Measurements from ENCODE around the gene PPP2R2D. TPM values are rescaled to one million over a fixed set of nuclear protein-coding genes. Genes with fewer than 3 reads are reported as not detected.

The PPP2R2D gene
- total RNA-seq, 1 experiment from 2014 or later = 23.7 TPM

DNA sequence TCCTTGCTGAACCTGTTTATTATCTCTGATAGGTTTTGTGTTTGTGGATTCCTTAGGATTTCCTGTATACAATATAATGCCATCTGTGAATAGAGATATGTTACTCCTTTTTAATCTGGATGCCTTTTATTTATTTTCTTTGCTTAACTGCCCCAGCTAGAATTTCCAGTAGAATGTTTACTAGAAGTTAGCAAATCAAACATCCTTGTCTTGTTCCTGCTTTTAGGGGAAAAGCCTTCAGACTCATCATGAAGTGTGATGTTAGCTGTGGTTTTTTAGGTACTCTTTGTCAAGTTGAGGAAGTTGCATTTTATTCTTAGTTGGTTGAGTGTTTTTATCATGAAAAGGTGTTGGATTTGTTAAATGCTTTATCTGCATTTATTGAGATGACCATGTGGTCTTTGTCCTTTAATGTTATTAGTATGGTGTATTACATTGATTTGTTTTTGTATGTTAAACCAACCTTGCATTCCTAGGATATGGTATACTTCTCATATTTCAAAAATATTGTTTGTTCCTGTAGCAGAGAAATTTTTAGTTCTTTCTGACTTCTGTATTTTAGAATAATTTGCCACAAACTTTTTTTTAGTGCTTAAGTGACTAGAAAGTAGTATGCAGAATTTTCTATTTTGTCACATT is 24.3 kb downstream of the PPP2R2D start:
- no peak for DNase-seq
- BruUV-seq (replicated peaks) = no TSS peak
- peaks cover 8% of the 10 kb centered on the region for H3K4me1 Mint-ChIP-seq (ENCODE audit: low read depth, unreplicated experiment)
- CTCF ChIA-PET = no interaction called here
- peaks cover 3% of the 10 kb centered on the region for H3K9me3 Mint-ChIP-seq (ENCODE audit: low read depth, unreplicated experiment)
- no peaks in the 10 kb centered on the region for H3K36me3 Mint-ChIP-seq (ENCODE audit: insufficient read depth, unreplicated experiment)
- TF ChIP-seq, protein P1, sequence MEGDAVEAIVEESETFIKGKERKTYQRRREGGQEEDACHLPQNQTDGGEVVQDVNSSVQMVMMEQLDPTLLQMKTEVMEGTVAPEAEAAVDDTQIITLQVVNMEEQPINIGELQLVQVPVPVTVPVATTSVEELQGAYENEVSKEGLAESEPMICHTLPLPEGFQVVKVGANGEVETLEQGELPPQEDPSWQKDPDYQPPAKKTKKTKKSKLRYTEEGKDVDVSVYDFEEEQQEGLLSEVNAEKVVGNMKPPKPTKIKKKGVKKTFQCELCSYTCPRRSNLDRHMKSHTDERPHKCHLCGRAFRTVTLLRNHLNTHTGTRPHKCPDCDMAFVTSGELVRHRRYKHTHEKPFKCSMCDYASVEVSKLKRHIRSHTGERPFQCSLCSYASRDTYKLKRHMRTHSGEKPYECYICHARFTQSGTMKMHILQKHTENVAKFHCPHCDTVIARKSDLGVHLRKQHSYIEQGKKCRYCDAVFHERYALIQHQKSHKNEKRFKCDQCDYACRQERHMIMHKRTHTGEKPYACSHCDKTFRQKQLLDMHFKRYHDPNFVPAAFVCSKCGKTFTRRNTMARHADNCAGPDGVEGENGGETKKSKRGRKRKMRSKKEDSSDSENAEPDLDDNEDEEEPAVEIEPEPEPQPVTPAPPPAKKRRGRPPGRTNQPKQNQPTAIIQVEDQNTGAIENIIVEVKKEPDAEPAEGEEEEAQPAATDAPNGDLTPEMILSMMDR (IDR thresholded peaks at IDR 0.05; ENCODE audit: unreplicated experiment) = no peak
- H3K27ac Mint-ChIP-seq (ENCODE audit: unreplicated experiment) = no peak overlapping the region
- no peaks in the 10 kb centered on the region for H3K27me3 Mint-ChIP-seq (ENCODE audit: unreplicated experiment)
- intact Hi-C loops (cut with micrococcal nuclease; ENCODE audit: unreplicated experiment) = no loop called here
- no peak overlapping the region for H3K4me3 Mint-ChIP-seq (ENCODE audit: low read depth, unreplicated experiment)

DNA sequence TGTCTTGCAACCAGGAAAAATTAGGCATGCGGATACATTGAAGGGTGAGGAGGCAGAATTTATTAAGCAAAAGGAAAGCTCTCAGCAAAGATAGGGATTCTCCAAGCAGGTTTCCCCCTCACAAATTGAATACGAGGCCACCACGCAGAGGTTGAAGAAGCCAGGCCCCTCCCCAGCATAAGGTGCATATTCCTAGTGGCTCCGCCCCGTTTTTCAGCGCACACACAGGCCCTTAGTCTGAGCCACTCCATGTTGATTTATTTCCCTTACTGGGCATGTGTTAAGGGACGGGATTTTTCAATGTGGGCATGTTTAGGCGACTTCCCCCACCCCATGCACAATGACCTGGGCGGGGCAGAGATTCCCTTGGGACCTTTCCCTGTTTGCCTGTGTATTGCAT is 24.9 kb downstream of the PPP2R2D start:
- peaks cover 8% of the 10 kb centered on the region for H3K4me1 Mint-ChIP-seq (ENCODE audit: low read depth, unreplicated experiment)
- peaks cover 3% of the 10 kb centered on the region for H3K9me3 Mint-ChIP-seq (ENCODE audit: low read depth, unreplicated experiment)
- CTCF ChIA-PET = no interaction called here
- no peak for DNase-seq
- H3K27ac Mint-ChIP-seq (ENCODE audit: unreplicated experiment) = no peak overlapping the region
- BruUV-seq (replicated peaks) = no TSS peak
- TF ChIP-seq, protein P1 (IDR thresholded peaks at IDR 0.05; ENCODE audit: unreplicated experiment) = no peak
- H3K36me3 Mint-ChIP-seq (ENCODE audit: insufficient read depth, unreplicated experiment) = no peaks in the 10 kb centered on the region
- no peaks in the 10 kb centered on the region for H3K27me3 Mint-ChIP-seq (ENCODE audit: unreplicated experiment)
- intact Hi-C loops (cut with micrococcal nuclease; ENCODE audit: unreplicated experiment) = no loop called here
- no peak overlapping the region for H3K4me3 Mint-ChIP-seq (ENCODE audit: low read depth, unreplicated experiment)

DNA sequence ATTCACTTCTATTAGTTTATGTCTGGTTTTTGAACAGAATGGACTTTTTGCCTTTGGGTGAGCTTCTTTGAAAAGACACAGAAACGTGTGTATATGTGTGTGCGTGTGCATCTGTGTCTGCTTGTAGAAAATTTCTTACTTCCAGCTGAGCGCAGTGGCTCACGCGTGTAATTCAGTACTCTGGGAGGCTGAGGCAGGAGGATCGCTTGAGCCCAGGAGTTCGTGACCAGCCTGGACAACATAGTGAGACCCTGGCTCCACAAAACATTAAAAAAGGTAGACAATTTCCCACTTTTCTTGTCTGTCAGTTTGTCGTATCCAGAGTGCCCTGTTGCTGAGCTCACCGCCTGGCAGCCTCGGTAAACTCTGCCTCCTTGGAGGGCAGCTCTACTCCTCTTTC is 25.4 kb downstream of the PPP2R2D start:
- Mint-ChIP-seq H3K4me3 (ENCODE audit: low read depth, unreplicated experiment) (no peak overlapping the region), H3K9me3 (ENCODE audit: low read depth, unreplicated experiment) (peaks cover 3% of the 10 kb centered on the region), H3K4me1 (ENCODE audit: low read depth, unreplicated experiment) (peaks cover 8% of the 10 kb centered on the region), H3K27me3 (ENCODE audit: unreplicated experiment) (no peaks in the 10 kb centered on the region), H3K36me3 (ENCODE audit: insufficient read depth, unreplicated experiment) (peaks cover under 1% of the 10 kb centered on the region), H3K27ac (ENCODE audit: unreplicated experiment) (no peak overlapping the region)
- DNase-seq = no peak
- CTCF ChIA-PET = no interaction called here
- BruUV-seq (replicated peaks) = no TSS peak
- TF ChIP-seq, protein P1 (IDR thresholded peaks at IDR 0.05; ENCODE audit: unreplicated experiment) = no peak
- intact Hi-C loops (cut with micrococcal nuclease; ENCODE audit: unreplicated experiment) = no loop called here

DNA sequence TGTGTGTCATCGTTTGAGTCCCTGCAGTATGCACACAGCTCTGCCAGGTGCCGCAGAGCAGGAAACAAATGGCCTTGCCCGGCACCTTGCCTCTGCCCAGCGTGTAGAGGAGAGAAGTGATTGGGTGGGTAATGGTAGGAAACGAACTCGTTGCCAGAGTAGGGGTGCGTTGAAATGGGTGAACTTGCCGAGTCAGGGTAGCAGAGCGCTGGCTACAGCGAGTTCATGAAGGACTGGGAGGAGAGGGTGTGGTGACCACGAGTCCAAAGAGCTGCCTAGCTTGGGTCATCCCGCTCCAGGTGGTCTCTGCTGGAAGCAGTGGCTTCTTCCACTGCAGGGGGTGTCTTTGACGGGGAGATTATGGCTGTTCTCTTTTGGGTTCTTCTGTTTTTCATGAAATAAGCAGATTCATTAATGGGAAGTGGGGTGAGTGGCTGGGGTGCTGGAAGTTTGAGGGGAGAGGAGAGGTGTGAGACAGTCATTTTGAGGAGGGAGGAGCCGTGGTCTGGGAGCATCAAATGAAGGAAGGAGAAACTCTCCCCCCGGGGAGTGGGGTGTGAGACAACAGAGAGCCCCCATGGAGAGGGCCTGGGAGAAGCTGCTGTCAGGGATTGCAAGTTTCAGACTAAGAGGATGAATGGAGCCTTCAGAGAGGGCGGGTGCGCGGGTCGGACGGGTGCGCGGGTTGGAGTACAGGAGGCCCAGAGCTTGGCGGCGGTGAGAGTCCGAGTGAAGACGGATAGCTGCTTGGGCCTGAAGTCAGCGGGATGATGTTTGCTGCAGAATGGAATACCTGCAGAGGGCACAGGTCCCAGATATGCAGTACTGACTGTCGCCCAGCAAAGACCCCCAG is 26.2 kb downstream of the PPP2R2D start:
- BruUV-seq (replicated peaks) = no TSS peak
- intact Hi-C loops (cut with micrococcal nuclease; ENCODE audit: unreplicated experiment) = no loop called here
- DNase-seq = no peak
- CTCF ChIA-PET = no interaction called here
- H3K27ac Mint-ChIP-seq (ENCODE audit: unreplicated experiment) = no peak overlapping the region
- no peaks in the 10 kb centered on the region for H3K27me3 Mint-ChIP-seq (ENCODE audit: unreplicated experiment)
- H3K4me3 Mint-ChIP-seq (ENCODE audit: low read depth, unreplicated experiment) = no peak overlapping the region
- TF ChIP-seq, protein P1 (IDR thresholded peaks at IDR 0.05; ENCODE audit: unreplicated experiment) = no peak
- H3K36me3 Mint-ChIP-seq (ENCODE audit: insufficient read depth, unreplicated experiment) = peaks cover 5% of the 10 kb centered on the region
- H3K4me1 Mint-ChIP-seq (ENCODE audit: low read depth, unreplicated experiment) = peaks cover 8% of the 10 kb centered on the region
- peaks cover 3% of the 10 kb centered on the region for H3K9me3 Mint-ChIP-seq (ENCODE audit: low read depth, unreplicated experiment)
